Smooth muscle cell (in vitro differentiated cells): ENCODE measurements around the gene KIFAP3. TPM values are rescaled to one million over a fixed set of nuclear protein-coding genes. Genes with fewer than 3 reads are reported as not detected.

Source experiments
- DNase-seq: peaks from one replicate; lab custom pipeline; 2025; ENCODE audit not compliant: unreplicated experiment; lab: John Stamatoyannopoulos, UW
- H2AFZ ChIP-seq: fragments of 200-600 bp; sonication (generic); 2 replicates; pipeline ENCODE4 v1.6.0; 2016; ENCODE audit warnings: antibody characterized with exemption, low read depth, mild to moderate bottlenecking
- H3F3A ChIP-seq: fragments of 200-600 bp; sonication (generic); 2 replicates; pipeline ENCODE4 v1.6.0; 2017; ENCODE audit warnings: antibody characterized with exemption, low read depth
- H3K27ac ChIP-seq: fragments of 200-600 bp; sonication (generic); 2 replicates; pipeline ENCODE4 v1.5.1; 2016; ENCODE audit warnings: low read depth, mild to moderate bottlenecking
- H3K27me3 ChIP-seq: fragments of 200-600 bp; sonication (generic); 2 replicates; pipeline ENCODE4 v1.6.1; 2016; ENCODE audit warnings: low read depth, mild to moderate bottlenecking
- H3K36me3 ChIP-seq: fragments of 200-600 bp; sonication (generic); 2 replicates; pipeline ENCODE4 v1.5.1; 2016; ENCODE audit warnings: low read depth
- H3K4me1 ChIP-seq: fragments of 200-600 bp; sonication (generic); 2 replicates; pipeline ENCODE4 v1.5.1; 2016; ENCODE audit warnings: low read depth
- H3K4me2 ChIP-seq: fragments of 200-600 bp; sonication (generic); 2 replicates; pipeline ENCODE4 v1.6.0; 2016; ENCODE audit warnings: mild to moderate bottlenecking
- H3K4me3 ChIP-seq: fragments of 200-600 bp; sonication (generic); 2 replicates; pipeline ENCODE4 v1.5.1; 2016; ENCODE audit warnings: mild to moderate bottlenecking
- H3K79me2 ChIP-seq: fragments of 200-600 bp; sonication (generic); 2 replicates; pipeline ENCODE4 v1.6.0; 2016; ENCODE audit warnings: low read depth, mild to moderate bottlenecking
- H3K9ac ChIP-seq: fragments of 200-600 bp; sonication (generic); 2 replicates; pipeline ENCODE4 v1.6.0; 2016; ENCODE audit warnings: low read depth
- H3K9me3 ChIP-seq: fragments of 200-600 bp; sonication (generic); replicated peaks from 2 replicates; pipeline ENCODE4 v1.5.1; 2016; ENCODE audit warnings: low read depth
- H4K20me1 ChIP-seq: fragments of 200-600 bp; sonication (generic); 2 replicates; pipeline ENCODE4 v1.6.0; 2016; ENCODE audit warnings: low read depth
- CTCF ChIP-seq: fragments of 200-600 bp; sonication (generic); IDR thresholded peaks from 2 replicates; pipeline ENCODE4 v1.5.1; 2017; ENCODE audit warnings: borderline replicate concordance, mild to moderate bottlenecking, antibody characterized with exemption; ENCODE audit not compliant: insufficient read depth, poor library complexity, severe bottlenecking
- WGBS: methylation state at CpG from one replicate; pipeline ENCODE4 v1.1.7; 2016; ENCODE audit warnings: low lambda C conversion rate; 5-methylcytosine and 5-hydroxymethylcytosine counted together
- polyA plus RNA-seq: library from polyadenylated mRNA; unstranded; fragments of >200 nt; fragmentation: Nextera tagmentation; extraction: Ambion mirVana; gene quantifications from 2 replicates; pipeline ENCODE4 v1.2.1, GENCODE V29; 2016
- total RNA-seq: library from RNA; depleted of rRNA; stranded (reverse); fragments of >200 nt; gene quantifications from 2 replicates; pipeline ENCODE4 v1.2.3, GENCODE V29; 2014

KIFAP3 gene
- total and polyA plus RNA-seq, 2 experiments from 2014 or later = 37.1 to 55.3 TPM

DNA sequence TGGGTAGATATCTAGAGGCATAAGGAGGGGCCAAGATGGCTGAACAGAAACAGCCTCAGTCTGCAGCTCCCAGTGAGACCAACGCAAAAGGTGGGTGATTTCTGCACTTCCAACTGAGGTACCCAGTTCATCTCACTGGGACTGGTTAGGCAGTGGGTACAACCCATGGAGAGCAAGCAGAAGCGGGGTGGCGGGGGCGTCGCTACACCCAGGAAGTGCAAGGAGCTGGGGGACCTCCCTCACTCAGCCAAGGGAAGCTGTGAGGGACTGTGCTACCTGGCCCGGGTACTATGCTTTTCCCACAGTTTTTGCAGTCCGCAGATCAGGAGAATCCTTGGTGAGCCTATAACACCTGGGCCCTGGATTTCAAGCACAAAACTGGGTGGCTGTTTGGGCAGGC is 26.0 kb downstream of the KIFAP3 start:
- DNase-seq = no peak
- Histone ChIP-seq H3K9ac (no peak overlapping the region), H2AFZ (no peak overlapping the region), H3K27ac (no peak overlapping the region), H4K20me1 (no peaks in the 10 kb centered on the region), H3K27me3 (no peaks in the 10 kb centered on the region), H3K4me2 (no peak overlapping the region), H3K36me3 (no peaks in the 10 kb centered on the region), H3K4me3 (no peak overlapping the region), H3K9me3 (no peaks in the 10 kb centered on the region), H3F3A (no peaks in the 10 kb centered on the region), H3K79me2 (peaks cover 30% of the 10 kb centered on the region), H3K4me1 (no peaks in the 10 kb centered on the region)
- 97% methylated on average over 7 of the region's 7 CpGs for WGBS
- no peak for TF ChIP-seq CTCF

DNA sequence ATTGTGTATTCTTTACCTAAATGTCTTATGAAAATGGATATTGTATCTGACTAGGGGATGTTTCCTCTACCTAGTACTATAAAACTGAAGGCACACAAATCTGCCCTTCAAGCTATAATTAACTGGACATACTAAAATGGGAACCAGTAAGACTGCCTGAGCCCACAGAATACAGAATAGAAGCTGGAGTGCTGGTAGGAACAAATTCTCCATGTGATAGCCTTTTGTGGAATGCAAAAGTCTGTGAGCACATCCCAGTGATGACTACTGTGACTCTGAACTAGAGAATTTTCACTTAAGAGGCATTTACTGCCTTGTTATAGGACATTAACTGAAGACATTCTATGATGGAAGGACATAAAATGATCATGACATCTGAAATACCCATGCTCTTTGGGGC is 30.3 kb downstream of the KIFAP3 start:
- no peak overlapping the region for H3K4me2 ChIP-seq
- H3K79me2 ChIP-seq = peaks cover 8% of the 10 kb centered on the region
- no peaks in the 10 kb centered on the region for H3K27me3 ChIP-seq
- no peak overlapping the region for H3K27ac ChIP-seq
- no peak overlapping the region for H2AFZ ChIP-seq
- TF ChIP-seq CTCF = no peak
- no peaks in the 10 kb centered on the region for H3K36me3 ChIP-seq
- no peaks in the 10 kb centered on the region for H4K20me1 ChIP-seq
- DNase-seq = no peak
- no peak overlapping the region for H3K4me3 ChIP-seq
- no peak overlapping the region for H3K9ac ChIP-seq
- H3F3A ChIP-seq = no peaks in the 10 kb centered on the region
- no peaks in the 10 kb centered on the region for H3K9me3 ChIP-seq
- H3K4me1 ChIP-seq = no peaks in the 10 kb centered on the region

DNA sequence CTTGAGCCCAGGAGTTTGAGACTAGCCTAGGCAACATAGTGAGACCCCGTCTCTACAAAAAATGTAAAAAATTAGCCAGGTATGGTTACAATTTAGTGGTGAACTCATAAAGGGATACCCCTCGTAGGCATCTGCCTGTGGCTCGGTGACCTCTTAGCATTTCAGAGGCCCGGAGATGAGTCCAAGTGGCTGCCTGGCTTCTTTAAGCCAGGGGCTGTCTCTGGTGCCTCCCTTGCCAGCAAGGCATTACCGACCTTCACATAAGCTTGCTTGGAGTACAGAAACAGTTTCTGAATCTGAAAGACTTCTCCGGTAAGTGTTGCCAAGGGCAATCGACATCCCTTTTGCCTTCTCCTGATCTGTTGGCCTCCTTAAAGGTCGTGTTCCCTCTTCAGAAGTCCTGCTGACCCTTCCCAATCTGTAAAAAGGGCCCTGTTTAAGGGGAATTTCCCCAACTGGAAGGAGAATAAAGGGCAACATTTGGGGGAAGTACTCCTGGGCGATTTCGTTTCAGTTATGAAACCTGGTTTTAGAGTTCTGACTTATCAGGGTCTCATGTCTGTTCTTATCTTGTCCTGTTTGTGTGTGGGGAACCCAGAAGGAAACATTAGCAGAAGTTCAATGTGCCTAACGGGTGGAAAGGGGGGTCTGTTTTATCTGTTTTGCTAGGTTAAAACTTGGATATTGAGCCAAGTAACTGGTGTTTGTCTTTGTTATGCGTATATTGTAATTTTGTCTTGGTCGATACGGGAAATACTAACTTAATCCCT is 32.9 kb downstream of the KIFAP3 start:
- TF ChIP-seq CTCF = no peak
- 95% methylated on average over 14 of the region's 14 CpGs for WGBS

More for the DNA sequence above, 32.9 kb downstream of the KIFAP3 start:
- H3K27me3 ChIP-seq = no peaks in the 10 kb centered on the region
- no peak overlapping the region for H3K9ac ChIP-seq
- H3K9me3 ChIP-seq = no peaks in the 10 kb centered on the region
- no peaks in the 10 kb centered on the region for H3K36me3 ChIP-seq
- H3K4me1 ChIP-seq = no peaks in the 10 kb centered on the region
- H3K27ac ChIP-seq = no peak overlapping the region
- no peaks in the 10 kb centered on the region for H3F3A ChIP-seq
- no peak for DNase-seq
- H3K4me2 ChIP-seq = no peak overlapping the region
- no peaks in the 10 kb centered on the region for H3K79me2 ChIP-seq
- H3K4me3 ChIP-seq = no peak overlapping the region
- H2AFZ ChIP-seq = no peak overlapping the region
- no peaks in the 10 kb centered on the region for H4K20me1 ChIP-seq
